Peyer's patch (tissue), 4 donors: Measurements from ENCODE around the gene PALB2.

ENCODE experiments used
- CTCF ChIP-seq, 6 experiments: fragments of 450-650 bp in 4 of 6; fragments of 200-600 bp in 2 of 6; sonication (generic) in 1 of 6; IDR thresholded peaks; one replicate each; pipeline ENCODE4 v1.5.1; 2017 to 2019; ENCODE audit warnings: antibody characterized with exemption in 6 of 6, mild to moderate bottlenecking in 3 of 6, moderate library complexity in 1 of 6
- POLR2A ChIP-seq, 2 donors: fragments of 450-650 bp; IDR thresholded peaks; one replicate each; pipeline ENCODE4 v1.5.1; 2017; ENCODE audit warnings: antibody characterized with exemption in 2 of 2, mild to moderate bottlenecking in 2 of 2, moderate library complexity in 2 of 2

GRCh38 chr16:23561586-23561985, 79.5 kb downstream of the PALB2 start:
- TF ChIP-seq CTCF (IDR thresholded peaks at IDR 0.05) = no peak
- TF ChIP-seq POLR2A (IDR thresholded peaks at IDR 0.05) = no peak
